Stimulated activated CD8-positive, alpha-beta memory T cell treated with anti-CD3 and anti-CD28 coated beads, Interleukin-4, amount 100 ng/mL, for 48 hours (primary cell): ENCODE data around the gene CLDN18.

Experiments used
- DNase-seq: peaks from one replicate; pipeline ENCODE4 v3.0.0-alpha.2; 2020

The CLDN18 gene

GRCh38 chr3:138065949-138066348 is 56.0 kb downstream of the CLDN18 start:
- DNase-seq, result no peak

- peak; percentile 67 for DNase-seq
Measured at GRCh38 chr3:138066383-138066782, 56.4 kb downstream of the CLDN18 start.

DNA sequence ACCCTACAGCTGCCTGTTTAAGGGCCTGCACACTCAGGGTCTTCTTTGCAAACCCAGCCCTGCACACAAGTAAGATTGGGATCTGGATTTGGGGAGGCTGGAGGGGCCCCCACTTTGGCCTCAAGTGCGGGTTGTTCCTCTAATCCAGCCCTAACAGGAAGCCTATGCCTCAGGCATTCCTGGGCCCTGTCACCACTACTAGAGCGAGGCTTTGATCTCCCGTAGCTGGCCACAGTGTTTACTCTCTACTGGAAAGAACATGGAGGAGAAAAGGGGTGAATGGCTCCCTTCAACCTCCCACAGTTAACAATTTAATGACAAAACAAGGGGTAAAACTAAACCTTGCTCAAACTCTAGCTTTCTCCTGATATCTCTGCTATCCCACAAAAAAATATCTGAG is 57.0 kb downstream of the CLDN18 start:
- no peak for DNase-seq

DNA sequence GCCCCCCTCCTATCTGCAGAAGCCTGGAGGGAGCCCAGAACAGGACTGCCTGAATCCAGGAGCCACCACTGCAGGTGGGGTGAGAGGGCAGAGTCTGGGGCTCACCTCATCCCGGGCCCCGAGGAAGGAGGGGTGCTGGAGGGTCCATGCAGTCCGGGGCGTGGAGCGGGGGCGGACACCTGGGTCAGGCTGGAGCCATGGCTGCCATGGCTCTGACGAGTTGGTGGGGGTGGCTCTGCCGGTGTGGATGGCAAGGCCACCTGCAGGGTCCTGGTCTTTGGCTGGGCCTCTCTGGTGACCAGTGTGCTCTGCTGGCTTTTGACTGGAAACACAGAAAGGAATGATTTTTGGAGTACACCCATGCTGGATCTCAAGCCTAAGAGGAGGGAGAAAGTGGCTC is 58.1 kb downstream of the CLDN18 start:
- no peak for DNase-seq

DNA sequence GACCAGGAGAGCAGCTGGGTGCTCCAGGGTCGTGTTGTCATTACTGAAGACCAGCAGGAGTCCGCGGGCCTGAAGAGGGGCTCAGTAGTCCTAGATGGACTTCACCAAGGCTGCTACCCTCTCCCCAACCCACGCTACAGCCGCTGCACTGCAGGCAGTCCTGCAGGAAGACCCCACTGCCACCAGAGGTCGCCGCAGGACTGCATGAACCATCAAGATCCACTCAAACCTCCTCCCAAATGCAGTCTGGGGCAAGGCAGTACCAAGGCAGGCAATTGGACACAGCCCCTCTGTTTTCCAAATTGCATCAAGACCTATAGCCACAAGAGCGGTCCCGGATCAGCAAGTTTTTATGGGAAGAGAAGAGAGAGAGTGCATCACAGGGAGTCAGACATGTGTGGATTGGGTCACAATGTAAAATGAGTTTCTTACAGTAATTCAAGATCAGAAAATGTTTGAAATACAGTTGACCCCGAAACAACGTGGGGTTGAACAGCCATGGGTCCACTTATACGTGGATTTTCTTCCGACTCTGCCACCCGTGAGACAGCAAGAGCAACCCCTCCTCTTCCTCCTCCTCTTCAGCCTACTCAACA is 58.7 kb downstream of the CLDN18 start:
- peak; percentile 90 for DNase-seq

DNA sequence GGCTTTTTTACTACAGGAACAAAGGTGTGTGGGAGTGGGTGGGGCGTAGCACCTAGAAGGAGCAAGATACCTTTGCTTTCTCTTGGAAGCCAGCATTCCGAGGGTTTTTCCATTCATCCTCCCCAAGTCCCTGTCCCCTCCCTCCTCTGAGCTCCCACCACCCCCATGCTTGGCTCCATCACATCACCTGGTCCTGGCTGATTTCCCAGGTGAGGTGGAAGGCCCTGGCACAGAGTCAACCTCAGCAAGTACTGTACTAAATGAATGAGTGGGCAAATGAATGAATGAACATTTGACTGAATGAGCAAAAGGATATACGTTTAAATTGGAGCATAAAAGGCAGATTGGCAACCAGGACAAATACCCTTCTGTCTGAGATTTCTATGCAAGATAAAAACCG is 60.0 kb downstream of the CLDN18 start:
- no peak for DNase-seq

GRCh38 chr3:138072796-138073195 is 62.8 kb downstream of the CLDN18 start:
- no peak for DNase-seq

- DNase-seq, result no peak
Measured at GRCh38 chr3:138078096-138078495, 68.1 kb downstream of the CLDN18 start.

DNA sequence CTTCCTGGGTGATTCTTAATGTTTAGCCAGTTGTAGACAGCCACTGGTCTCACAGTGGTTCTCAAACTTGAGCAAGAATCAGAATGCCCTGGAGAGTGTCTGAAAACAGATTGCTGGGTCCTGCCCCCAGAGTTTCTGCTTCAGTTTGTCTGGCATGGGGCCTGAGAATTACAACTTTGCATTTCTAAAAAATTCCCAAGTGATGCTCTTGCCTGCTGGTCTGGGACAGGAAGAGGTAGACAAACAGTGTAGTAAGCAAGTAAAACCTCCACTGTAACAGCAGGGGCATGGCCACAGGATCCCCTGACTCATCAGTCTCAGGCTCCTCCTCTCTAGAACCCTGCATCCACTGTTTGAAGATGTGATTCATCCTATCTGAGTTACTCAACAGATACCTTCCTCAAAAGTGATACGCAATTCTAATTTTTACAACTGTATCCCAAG is 69.0 kb downstream of the CLDN18 start:
- DNase-seq, result no peak

DNA sequence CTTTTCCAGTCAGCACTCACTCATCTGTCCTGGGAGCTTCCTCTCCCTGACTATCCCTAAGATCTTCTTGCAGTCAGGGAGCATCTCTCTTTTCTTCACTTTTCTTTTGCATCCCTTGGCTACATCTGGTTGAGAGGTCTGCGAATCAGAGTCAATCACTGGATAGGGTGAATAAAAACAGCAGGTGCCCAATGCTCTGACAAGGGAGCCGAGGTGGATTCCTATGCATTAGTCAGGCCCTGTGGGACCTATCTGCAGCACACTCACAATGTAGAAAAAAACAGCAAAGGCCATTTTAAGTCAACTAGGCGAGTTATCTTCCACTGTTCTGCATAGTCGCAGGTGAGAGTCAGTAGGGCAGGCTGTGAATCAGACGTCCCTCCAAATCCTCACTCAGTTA is 69.9 kb downstream of the CLDN18 start:
- no peak for DNase-seq

DNA sequence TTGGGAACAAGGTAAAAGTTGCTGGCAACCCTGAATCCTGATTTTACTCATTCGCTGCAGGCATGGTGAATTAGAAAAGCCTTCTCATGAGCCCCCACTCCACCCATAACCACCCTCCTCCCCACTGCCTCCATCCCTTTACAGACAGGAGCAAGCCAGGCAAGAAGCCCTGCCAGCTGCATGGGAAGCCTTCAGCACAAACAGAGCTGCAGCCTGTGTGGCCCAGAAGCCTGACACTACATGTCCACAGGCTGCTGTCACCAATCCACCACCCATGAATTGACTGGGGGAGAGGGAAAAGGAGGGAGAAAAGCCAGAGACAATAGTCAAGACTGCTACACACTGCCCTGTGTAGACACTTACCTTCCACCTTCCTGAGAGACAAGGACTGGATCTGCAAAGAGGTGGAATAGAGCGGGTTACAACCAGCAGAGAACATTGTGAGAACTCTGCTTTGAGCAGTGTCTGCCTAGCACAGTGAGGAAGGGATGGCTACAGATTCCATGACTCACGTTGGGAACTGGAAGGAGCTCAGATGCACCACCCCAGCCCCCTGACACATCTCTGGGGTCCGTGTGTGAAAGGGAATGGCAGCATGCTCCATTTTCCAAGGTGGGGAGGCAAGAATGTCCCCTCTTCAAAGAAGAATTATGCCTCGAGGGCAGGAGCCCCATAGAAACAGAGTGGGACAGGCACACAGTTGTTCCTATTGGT is 71.6 kb downstream of the CLDN18 start:
- no peak for DNase-seq

DNA sequence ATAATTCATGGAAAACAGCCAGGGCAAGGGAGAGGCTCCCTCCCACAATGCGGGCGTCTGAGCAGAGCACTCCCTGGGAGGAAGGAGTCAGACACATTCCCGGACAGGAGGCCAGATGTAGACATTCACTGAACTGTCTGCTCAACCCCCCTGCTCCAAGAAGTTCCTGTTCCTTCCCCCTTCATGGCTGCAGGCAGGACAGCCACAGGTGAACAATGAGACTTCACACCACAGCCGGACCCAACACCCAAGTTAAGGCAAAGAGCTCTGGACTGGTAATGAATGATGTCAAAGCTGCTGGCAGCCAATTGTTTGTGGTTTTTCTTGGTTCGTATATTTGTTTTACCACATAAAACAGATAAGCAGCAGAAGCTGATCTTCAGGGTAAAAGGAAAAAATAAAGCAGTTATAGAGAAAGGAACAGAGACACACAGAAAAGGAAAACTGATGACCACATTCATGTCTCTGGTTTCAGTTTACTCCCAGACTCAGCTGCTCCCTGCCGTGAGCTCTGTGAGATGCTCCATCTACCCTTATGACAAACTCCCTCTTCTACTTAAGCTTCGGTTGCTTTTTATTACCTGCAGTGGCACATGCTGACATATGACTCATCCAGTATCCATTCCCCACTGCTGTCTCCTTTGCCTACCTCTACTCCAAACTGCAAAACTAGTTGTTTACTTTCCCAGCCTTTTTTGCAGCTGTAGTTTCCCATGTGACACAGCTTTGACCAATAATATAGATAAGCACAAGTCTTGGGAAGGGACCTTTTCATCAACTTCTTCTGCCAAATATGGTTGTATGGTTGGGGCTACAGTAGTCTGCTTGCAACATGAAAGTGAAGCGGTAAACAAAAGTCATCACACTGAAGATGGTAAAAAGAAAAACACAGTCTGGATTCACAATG is 72.4 kb downstream of the CLDN18 start:
- peak; percentile 35 for DNase-seq

DNA sequence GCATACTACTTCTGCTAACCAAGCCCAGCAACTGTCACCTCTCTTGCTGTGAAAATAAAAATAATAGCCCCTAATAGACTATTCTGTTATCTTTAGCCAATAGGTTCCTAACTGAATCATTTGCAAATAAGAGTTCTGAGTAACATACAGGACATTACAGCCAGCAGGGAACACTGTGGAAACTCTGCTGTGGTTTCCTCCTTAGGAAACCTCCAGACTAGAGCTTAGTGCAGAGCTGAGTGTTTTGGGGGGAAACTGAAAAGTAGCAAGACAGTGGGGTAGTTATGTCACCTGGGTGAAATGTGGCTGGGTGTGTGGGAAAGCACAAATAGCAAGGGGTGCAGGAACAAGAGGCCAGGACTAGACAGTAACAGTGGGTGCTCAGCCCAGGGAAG is 73.0 kb downstream of the CLDN18 start:
- DNase-seq, result no peak
